Upper lobe of left lung (tissue), 6 donors: Measurements from ENCODE around the gene GPX5. TPM values are rescaled to one million over a fixed set of nuclear protein-coding genes. Genes with fewer than 3 reads are reported as not detected.

Experiments
- ATAC-seq, 2 donors: fragments of 200-7000 bp; cut with Tn5 transposase; one replicate each; pipeline ENCODE4 v1.9.1; 2022; ENCODE audit warnings: mild to moderate bottlenecking in 2 of 2, moderate library complexity in 2 of 2; ENCODE audit not compliant: low FRiP score in 2 of 2
- DNase-seq, 2 donors: peaks; one replicate each; pipeline ENCODE4 v3.0.0-alpha.2; 2019 to 2020
- H3K27ac ChIP-seq, 4 donors: fragments of 200-600 bp; sonication (generic); one replicate each; pipeline ENCODE4 v1.5.1; 2016 to 2019
- H3K27me3 ChIP-seq, 4 donors: fragments of 200-600 bp; sonication (generic); one replicate each; pipeline ENCODE4 v1.5.1; 2017 to 2019
- H3K36me3 ChIP-seq, 4 donors: fragments of 200-600 bp; sonication (generic); one replicate each; pipeline ENCODE4 v1.5.1; 2016 to 2019
- H3K4me1 ChIP-seq, 4 donors: fragments of 200-600 bp; sonication (generic); one replicate each; pipeline ENCODE4 v1.5.1; 2018 to 2019
- H3K4me3 ChIP-seq, 4 donors: fragments of 200-600 bp; sonication (generic); one replicate each; pipeline ENCODE4 v1.5.1; 2017 to 2019; ENCODE audit warnings: mild to moderate bottlenecking in 2 of 4, moderate library complexity in 1 of 4
- H3K9me3 ChIP-seq, 4 donors: fragments of 200-600 bp; sonication (generic); one replicate each; pipeline ENCODE4 v1.5.1; 2018 to 2019
- EP300 ChIP-seq, 4 donors: sonication (generic); formaldehyde crosslinking; IDR thresholded peaks; one replicate each; pipeline ENCODE4 v1.5.1; 2017; ENCODE audit warnings: antibody characterized with exemption in 4 of 4, control low read depth in 2 of 4
- POLR2A ChIP-seq, 4 donors: fragments of 450-650 bp; IDR thresholded peaks; one replicate each; pipeline ENCODE4 v1.5.1; 2016 to 2017; ENCODE audit warnings: antibody characterized with exemption in 4 of 4, mild to moderate bottlenecking in 2 of 4
- POLR2AphosphoS5 ChIP-seq, 2 donors: sonication (generic); formaldehyde crosslinking; IDR thresholded peaks; one replicate each; pipeline ENCODE4 v1.5.1; 2017; ENCODE audit warnings: antibody characterized with exemption in 2 of 2
- WGBS, 2 donors: methylation state at CpG; one replicate each; pipeline ENCODE4 v1.1.5; 2017 to 2018; 5-methylcytosine and 5-hydroxymethylcytosine counted together
- total RNA-seq, 6 donors: library from RNA; depleted of rRNA in 4 of 6; stranded (reverse); fragments of >200 nt in 4 of 6; gene quantifications; one replicate each; pipeline versions ENCODE4 v1.1.0 to v1.2.1, GENCODE V29; 2016 to 2021
- TF ChIP-seq, protein P1 (sequence below), 6 experiments: fragments of 450-650 bp in 4 of 6; fragments of 200-600 bp in 2 of 6; sonication (generic) in 2 of 6; IDR thresholded peaks; one replicate each; pipeline ENCODE4 v1.5.1; 2016 to 2019; ENCODE audit warnings: antibody characterized with exemption in 6 of 6
- donor health status: DM: no; HTN: no; CAD: no; lungs with moderate emphysema.
- donor health status: DM: no; HTN: yes; CAD: no; lungs with severe emphysema.

The GPX5 gene, protein sequence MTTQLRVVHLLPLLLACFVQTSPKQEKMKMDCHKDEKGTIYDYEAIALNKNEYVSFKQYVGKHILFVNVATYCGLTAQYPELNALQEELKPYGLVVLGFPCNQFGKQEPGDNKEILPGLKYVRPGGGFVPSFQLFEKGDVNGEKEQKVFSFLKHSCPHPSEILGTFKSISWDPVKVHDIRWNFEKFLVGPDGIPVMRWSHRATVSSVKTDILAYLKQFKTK
- not detected for total RNA-seq

DNA sequence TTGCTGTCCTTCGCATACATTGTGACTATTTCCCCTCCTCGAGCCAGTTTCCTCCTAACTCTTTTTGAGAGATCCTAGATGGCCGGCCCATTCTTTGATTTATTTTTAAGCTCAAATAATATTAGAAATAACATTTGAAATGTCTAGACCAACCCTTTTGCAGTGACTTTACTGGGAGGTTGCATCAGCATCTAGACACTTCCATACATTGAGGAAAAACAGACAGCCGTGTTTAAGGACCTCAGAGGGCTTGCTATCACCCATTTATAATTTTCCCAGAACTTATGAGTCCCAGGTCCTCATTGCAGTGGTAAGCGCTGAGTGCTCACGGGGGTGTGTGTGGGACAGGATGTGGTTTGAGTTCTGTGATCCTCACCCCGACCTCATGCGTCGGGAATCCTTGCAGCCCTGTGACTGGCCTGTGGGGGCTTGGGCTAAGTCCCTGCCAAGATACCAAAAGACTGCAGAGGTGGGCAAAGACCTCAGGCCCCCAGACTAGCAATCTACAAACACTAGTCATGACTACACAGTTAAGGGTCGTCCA, at the start of gene GPX5:
GPX5 (plus strand) TSS at position 386 of the 544 bp plus-strand sequence; CDS start at position 519, 133 bp downstream.
- 36 to 50% methylated on average over 7 to 10 of the region's 10 CpGs for WGBS, 2 donors
- no peak for DNase-seq
- no peaks in the 10 kb centered on the region for H3K27me3 ChIP-seq

DNA sequence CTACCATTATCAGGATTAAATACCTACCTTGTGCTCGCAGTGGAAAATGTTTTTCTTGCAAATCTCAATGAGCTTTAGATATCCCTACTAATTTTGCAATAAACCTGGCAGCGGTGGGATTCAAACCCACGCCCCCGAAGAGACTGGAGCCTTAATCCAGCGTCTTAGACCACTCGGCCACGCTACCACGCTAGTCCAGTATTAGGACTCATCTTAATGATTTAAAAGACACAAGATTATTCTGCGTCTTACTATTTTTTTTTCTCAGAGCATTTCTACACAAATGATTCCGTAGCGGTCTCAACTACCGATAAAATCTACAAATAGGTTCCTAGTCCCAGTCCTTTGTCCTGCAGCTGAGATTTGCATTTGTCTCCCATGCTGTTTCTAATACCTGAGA, 47.2 kb upstream of the GPX5 start:
- WGBS, 2 donors, result 57 to 76% methylated on average over 12 of the region's 12 CpGs
- H3K27me3 ChIP-seq, result peaks cover 0 to 3% (median 0%) of the 10 kb centered on the region in 4 donors

More for the DNA sequence above, at the start of gene GPX5:
- ATAC-seq, result no peak
- Histone ChIP-seq H3K4me3 (no peak within 1 kb of the TSS), H3K4me1 (no peaks in the 10 kb centered on the region), H3K36me3 (no peaks in the 10 kb centered on the region), H3K9me3 (no peaks in the 10 kb centered on the region), H3K27ac (no peak within 1 kb of the TSS)
- TF ChIP-seq POLR2A (IDR thresholded peaks at IDR 0.05), result no peak
- no peak for TF ChIP-seq POLR2AphosphoS5 (IDR thresholded peaks at IDR 0.05)
- TF ChIP-seq, protein P1, sequence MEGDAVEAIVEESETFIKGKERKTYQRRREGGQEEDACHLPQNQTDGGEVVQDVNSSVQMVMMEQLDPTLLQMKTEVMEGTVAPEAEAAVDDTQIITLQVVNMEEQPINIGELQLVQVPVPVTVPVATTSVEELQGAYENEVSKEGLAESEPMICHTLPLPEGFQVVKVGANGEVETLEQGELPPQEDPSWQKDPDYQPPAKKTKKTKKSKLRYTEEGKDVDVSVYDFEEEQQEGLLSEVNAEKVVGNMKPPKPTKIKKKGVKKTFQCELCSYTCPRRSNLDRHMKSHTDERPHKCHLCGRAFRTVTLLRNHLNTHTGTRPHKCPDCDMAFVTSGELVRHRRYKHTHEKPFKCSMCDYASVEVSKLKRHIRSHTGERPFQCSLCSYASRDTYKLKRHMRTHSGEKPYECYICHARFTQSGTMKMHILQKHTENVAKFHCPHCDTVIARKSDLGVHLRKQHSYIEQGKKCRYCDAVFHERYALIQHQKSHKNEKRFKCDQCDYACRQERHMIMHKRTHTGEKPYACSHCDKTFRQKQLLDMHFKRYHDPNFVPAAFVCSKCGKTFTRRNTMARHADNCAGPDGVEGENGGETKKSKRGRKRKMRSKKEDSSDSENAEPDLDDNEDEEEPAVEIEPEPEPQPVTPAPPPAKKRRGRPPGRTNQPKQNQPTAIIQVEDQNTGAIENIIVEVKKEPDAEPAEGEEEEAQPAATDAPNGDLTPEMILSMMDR (IDR thresholded peaks at IDR 0.05), result no peak
- TF ChIP-seq EP300 (IDR thresholded peaks at IDR 0.05), result no peak

DNA sequence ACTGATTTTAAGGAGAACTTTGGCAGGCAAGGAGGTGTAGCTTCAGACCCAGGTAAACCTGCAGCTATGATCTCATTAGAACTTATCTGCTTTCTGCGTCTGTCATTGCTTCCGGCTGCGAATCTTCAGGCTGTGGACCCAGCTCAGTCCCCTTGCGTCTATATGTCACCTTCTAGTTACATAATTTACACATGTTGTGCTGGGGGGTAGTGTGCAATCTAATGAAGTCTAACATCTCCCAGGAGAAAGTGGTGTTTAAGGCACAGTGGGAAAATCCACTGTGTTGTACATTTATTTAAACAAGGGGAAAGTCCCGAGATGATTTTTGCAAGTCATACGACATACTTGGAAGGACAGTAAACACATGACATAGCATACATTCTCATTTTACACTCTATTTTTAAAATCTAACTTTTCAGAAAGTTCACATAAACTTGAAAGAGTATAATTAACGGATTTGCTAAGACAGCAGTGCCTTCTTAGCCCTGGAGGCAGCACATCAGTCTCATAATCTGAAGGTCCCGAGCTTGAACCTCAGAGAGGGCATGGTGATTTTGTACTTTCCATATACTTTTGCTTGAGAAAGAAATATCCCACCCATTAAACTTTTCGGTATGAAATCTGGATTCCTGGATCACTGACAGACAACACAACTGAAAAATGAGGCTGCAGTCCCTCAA, 45.3 kb upstream of the GPX5 start:
- H3K9me3 ChIP-seq, result no peaks in the 10 kb centered on the region
- H3K27me3 ChIP-seq, result no peaks in the 10 kb centered on the region
- H3K36me3 ChIP-seq, result no peaks in the 10 kb centered on the region
- TF ChIP-seq POLR2AphosphoS5 (IDR thresholded peaks at IDR 0.05) (no peak), POLR2A (IDR thresholded peaks at IDR 0.05) (no peak), EP300 (IDR thresholded peaks at IDR 0.05) (no peak)
- TF ChIP-seq, protein P1 (IDR thresholded peaks at IDR 0.05), result no peak
- ATAC-seq, result no peak
- H3K4me1 ChIP-seq, result no peaks in the 10 kb centered on the region
- DNase-seq, result no peak
- H3K4me3 ChIP-seq, result no peak overlapping the region
- no peak overlapping the region for H3K27ac ChIP-seq
- whole genome bisulfite sequencing, 2 donors, result 69 to 76% methylated on average over 9 of the region's 9 CpGs

More for the DNA sequence above, 47.2 kb upstream of the GPX5 start:
- H3K4me3 ChIP-seq, result no peak overlapping the region
- ATAC-seq (no peak), DNase-seq (no peak)
- no peaks in the 10 kb centered on the region for H3K9me3 ChIP-seq
- no peaks in the 10 kb centered on the region for H3K4me1 ChIP-seq
- TF ChIP-seq, protein P1 (IDR thresholded peaks at IDR 0.05), result no peak
- no peak for TF ChIP-seq POLR2A (IDR thresholded peaks at IDR 0.05)
- TF ChIP-seq POLR2AphosphoS5 (IDR thresholded peaks at IDR 0.05), result no peak
- TF ChIP-seq EP300 (IDR thresholded peaks at IDR 0.05), result no peak
- H3K27ac ChIP-seq, result no peak overlapping the region
- H3K36me3 ChIP-seq, result no peaks in the 10 kb centered on the region

DNA sequence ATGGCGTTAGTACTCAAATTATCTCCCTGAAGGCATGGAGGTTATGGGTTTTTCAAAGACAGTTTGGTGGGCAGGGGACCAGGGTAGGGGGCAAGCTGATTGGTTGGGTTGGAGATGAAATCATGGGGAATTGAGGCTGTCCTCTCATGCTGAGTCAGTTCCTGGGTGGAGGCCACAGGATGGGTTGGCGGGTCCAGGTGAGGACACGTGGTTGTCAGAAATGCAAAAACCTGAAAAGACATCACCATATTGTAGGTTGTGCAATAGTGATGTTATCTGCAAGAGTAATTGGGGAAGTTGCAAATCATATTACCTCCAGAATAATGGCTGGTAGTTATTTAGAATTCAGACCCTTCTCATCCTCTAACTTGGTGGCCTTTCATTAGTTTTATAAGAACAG, 40.2 kb upstream of the GPX5 start:
- Histone ChIP-seq H3K27ac (no peak overlapping the region), H3K4me3 (no peak overlapping the region), H3K36me3 (no peaks in the 10 kb centered on the region), H3K4me1 (peaks cover 0 to 3% (median 0%) of the 10 kb centered on the region in 4 donors), H3K9me3 (no peaks in the 10 kb centered on the region), H3K27me3 (no peaks in the 10 kb centered on the region)
- TF ChIP-seq EP300 (IDR thresholded peaks at IDR 0.05) (no peak), POLR2A (IDR thresholded peaks at IDR 0.05) (no peak), POLR2AphosphoS5 (IDR thresholded peaks at IDR 0.05) (no peak)
- TF ChIP-seq, protein P1 (IDR thresholded peaks at IDR 0.05), result no peak
- ATAC-seq (no peak), DNase-seq (no peak)
- 82% methylated on average over 3 of the region's 3 CpGs for WGBS, 2 donors
